Breast epithelium (tissue), 3 donors: ENCODE results near the gene EXOC1L.

Experiments used
- POLR2A ChIP-seq: fragments of 450-650 bp; IDR thresholded peaks from one replicate; pipeline ENCODE4 v1.6.1; 2016; ENCODE audit warnings: antibody characterized with exemption, mild to moderate bottlenecking, moderate library complexity
- POLR2AphosphoS5 ChIP-seq, 3 donors: sonication (generic); formaldehyde crosslinking; IDR thresholded peaks; one replicate each; pipeline ENCODE4 v1.6.1; 2017; ENCODE audit warnings: antibody characterized with exemption in 3 of 3
- TF ChIP-seq, protein P1 (sequence below), 3 donors: fragments of 450-650 bp; IDR thresholded peaks; one replicate each; pipeline ENCODE4 v1.5.1; 2016 to 2017; ENCODE audit warnings: antibody characterized with exemption in 3 of 3, mild to moderate bottlenecking in 3 of 3, moderate library complexity in 3 of 3

DNA sequence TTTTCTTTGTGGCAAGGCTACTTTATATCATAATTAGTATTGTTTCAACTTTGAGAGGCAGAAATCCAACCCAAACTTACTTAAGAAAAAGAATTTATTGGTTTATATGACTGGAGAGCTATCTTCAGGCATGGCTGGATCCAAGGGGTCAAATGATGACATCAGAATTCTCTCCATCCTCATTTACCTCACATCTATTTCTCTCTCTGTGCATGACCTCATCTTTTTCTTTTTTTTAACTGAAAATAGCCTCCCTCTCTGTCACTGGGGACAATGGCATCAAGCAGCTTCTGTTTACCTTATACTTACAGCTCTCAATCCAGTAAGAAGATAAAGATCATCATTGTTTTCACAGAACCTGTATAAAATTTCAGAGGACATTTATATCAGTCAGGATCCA lies 12.0 kb upstream of the EXOC1L start:
- TF ChIP-seq POLR2AphosphoS5 (IDR thresholded peaks at IDR 0.05) (no peak), POLR2A (no peak)
- TF ChIP-seq, protein P1, sequence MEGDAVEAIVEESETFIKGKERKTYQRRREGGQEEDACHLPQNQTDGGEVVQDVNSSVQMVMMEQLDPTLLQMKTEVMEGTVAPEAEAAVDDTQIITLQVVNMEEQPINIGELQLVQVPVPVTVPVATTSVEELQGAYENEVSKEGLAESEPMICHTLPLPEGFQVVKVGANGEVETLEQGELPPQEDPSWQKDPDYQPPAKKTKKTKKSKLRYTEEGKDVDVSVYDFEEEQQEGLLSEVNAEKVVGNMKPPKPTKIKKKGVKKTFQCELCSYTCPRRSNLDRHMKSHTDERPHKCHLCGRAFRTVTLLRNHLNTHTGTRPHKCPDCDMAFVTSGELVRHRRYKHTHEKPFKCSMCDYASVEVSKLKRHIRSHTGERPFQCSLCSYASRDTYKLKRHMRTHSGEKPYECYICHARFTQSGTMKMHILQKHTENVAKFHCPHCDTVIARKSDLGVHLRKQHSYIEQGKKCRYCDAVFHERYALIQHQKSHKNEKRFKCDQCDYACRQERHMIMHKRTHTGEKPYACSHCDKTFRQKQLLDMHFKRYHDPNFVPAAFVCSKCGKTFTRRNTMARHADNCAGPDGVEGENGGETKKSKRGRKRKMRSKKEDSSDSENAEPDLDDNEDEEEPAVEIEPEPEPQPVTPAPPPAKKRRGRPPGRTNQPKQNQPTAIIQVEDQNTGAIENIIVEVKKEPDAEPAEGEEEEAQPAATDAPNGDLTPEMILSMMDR (IDR thresholded peaks at IDR 0.05) = no peak
